RCC 7860 (cell line): ENCODE measurements around the gene FAM216B.
"Not testable (repeated sequence)": the region's sequence is repeated elsewhere in the genome, so short reads cannot be mapped to it uniquely, and the experiment has no call there.

Experiments used
- DNase-seq: peaks from one replicate; pipeline ENCODE4 v3.0.0-alpha.2; 2015; ENCODE audit warnings: low spot score
- FAIRE-seq: peaks from 2 replicates; lab custom pipeline; 2012; peaks lifted over from hg19 to GRCh38; lab: Jason Lieb, UNC

The FAM216B gene

GRCh38 chr13:42777467-42777866 is 3.9 kb upstream of the FAM216B start:
- FAIRE-seq (no peak), DNase-seq (no peak)

GRCh38 chr13:42780044-42780443 is 1.3 kb upstream of the FAM216B start:
- FAIRE-seq (no peak), DNase-seq (no peak)

GRCh38 chr13:42786715-42787114 is 5.3 kb downstream of the FAM216B start:
- DNase-seq (no peak), FAIRE-seq (no peak)

GRCh38 chr13:42788601-42789000 is 7.2 kb downstream of the FAM216B start:
- no peak for DNase-seq
- no peak for FAIRE-seq

GRCh38 chr13:42792154-42792553 is 10.8 kb downstream of the FAM216B start:
- FAIRE-seq (no peak), DNase-seq (no peak)

- FAIRE-seq: no peak
- no peak for DNase-seq
Measured at GRCh38 chr13:42794577-42795275, 13.3 kb downstream of the FAM216B start.

GRCh38 chr13:42795666-42796065 is 14.3 kb downstream of the FAM216B start:
- FAIRE-seq: no peak
- DNase-seq: no peak

- no peak for FAIRE-seq
- no peak for DNase-seq
Measured at GRCh38 chr13:42796747-42797356, 15.5 kb downstream of the FAM216B start.

GRCh38 chr13:42798118-42798517 is 16.7 kb downstream of the FAM216B start:
- DNase-seq: no peak
- no peak for FAIRE-seq

- no peak for FAIRE-seq
- no peak for DNase-seq
Measured at GRCh38 chr13:42800109-42800643, 18.8 kb downstream of the FAM216B start.

- no peak for FAIRE-seq
- DNase-seq: no peak
Measured at GRCh38 chr13:42803563-42804204, 22.3 kb downstream of the FAM216B start.

- no peak for DNase-seq
- no peak for FAIRE-seq
Measured at GRCh38 chr13:42804244-42804874, 23.0 kb downstream of the FAM216B start.

GRCh38 chr13:42807241-42807640 is 25.9 kb downstream of the FAM216B start:
- FAIRE-seq: no peak

GRCh38 chr13:42807866-42808265 is 26.5 kb downstream of the FAM216B start:
- peak; percentile 45 for DNase-seq
- FAIRE-seq: no peak

More at GRCh38 chr13:42807241-42807640, 25.9 kb downstream of the FAM216B start:
- DNase-seq: no peak

- FAIRE-seq (no peak), DNase-seq (no peak)
Measured at GRCh38 chr13:42808341-42808940, 27.1 kb downstream of the FAM216B start.

GRCh38 chr13:42812316-42812715 is 30.9 kb downstream of the FAM216B start:
- no peak for FAIRE-seq
- DNase-seq: no peak

GRCh38 chr13:42814868-42815267 is 33.5 kb downstream of the FAM216B start:
- DNase-seq: no peak
- no peak for FAIRE-seq

- FAIRE-seq: no peak
Measured at GRCh38 chr13:42815681-42816080, 34.3 kb downstream of the FAM216B start.

GRCh38 chr13:42816538-42816937 is 35.2 kb downstream of the FAM216B start:
- no peak for FAIRE-seq
- no peak for DNase-seq

More at GRCh38 chr13:42815681-42816080, 34.3 kb downstream of the FAM216B start:
- DNase-seq: no peak

- FAIRE-seq, DNase-seq: not testable (repeated sequence)
Measured at GRCh38 chr13:42819687-42820086, 38.3 kb downstream of the FAM216B start.

GRCh38 chr13:42820451-42820850 is 39.1 kb downstream of the FAM216B start:
- FAIRE-seq (no peak), DNase-seq (no peak)
